Measurements from ENCODE around the gene CDCP2.

The CDCP2 gene

GRCh38 chr1:54152696-54153095, at the start of gene CDCP2:
CDCP2 (minus strand) TSS chr1:54153000; CDS start chr1:54152922, 78 bp downstream.
- no peak for DNase-seq (ENCODE audit: low read depth in 2 of 3, low spot score in 2 of 3)

DNA sequence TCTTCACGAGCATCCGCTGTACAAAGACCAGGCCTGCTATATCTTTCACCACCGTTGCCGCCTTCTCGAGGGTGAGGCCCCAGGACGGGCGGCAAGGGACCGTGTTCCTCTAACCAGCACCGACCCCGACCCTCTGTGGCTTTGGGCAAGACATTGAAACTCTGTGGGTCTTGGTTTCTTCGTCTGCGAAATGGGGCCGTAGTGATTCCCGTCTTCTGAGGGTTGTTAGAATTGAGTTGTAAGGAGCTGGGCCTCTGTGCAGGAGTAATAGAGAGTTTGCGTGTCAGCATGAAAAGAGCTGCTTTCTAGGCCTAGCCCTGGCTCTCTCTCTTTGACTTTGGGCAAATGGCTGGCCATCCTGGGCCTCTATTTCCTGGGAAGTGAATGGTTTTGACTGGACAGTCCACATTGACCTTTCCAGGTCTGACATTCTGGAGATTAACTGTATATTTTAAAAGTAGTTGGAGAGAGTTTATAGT, 47.8 kb upstream of the CDCP2 start:
- no peak for DNase-seq (ENCODE audit: low read depth in 2 of 3, low spot score in 2 of 3)

GRCh38 chr1:54199765-54200518, 47.1 kb upstream of the CDCP2 start, which contains the start of the genes CYB5RL and MRPL37:
CYB5RL (minus strand) TSS chr1:54200030; CDS start chr1:54195616, 4,414 bp downstream.
MRPL37 (plus strand) TSS chr1:54200167; CDS start chr1:54200244, 77 bp downstream.
- peak; percentile 51 to 77 (median 64) for DNase-seq (ENCODE audit: low read depth in 2 of 3, low spot score in 2 of 3)

DNA sequence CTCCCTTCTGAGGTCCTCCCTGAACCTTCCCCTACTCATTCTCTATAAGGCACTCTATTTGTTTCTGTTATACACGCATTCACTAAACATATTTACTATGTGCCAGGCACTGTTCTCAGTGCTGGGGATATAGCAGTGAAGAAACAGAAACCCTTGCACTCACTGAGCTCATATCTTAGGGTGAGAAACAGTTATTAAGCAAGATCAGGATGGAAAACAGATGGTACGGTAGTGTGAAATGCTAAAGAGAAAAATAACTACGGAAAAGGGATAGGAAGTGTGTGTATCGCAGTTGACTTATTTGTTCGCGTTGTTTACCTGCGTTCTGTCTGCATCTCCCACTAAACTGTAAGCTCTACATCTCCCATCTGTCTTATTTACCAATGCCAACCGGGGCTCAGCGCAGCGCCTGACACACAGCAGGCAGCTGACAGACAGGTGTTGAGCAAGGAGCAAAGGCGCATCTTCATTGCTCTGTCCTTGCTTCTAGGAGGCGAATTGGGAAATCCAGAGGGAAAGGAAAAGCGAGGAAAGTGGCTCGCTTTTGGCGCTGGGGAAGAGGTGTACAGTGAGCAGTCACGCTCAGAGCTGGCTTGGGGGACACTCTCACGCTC, 46.5 kb upstream of the CDCP2 start:
- DNase-seq (ENCODE audit: low read depth in 2 of 3, low spot score in 2 of 3) = no peak

DNA sequence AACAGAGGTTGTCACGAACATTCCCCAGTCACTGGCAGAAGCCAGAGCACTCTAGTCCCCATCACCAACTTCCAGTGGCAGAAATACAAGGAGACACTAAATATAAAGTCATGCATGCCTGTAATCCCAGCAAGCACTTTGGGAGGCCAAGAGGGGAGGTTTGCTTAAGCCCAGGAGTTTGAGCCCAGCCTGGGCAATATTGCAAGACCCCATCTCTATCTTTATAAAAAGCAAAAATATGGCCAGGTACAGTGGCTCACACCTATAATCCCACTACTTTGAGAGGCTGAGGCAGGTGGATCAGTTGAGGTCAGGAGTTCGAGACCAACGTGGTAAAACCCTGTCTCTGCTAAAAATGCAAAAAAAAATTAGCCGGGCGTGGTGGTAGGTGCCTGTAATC, 40.7 kb upstream of the CDCP2 start:
- no peak for DNase-seq (ENCODE audit: low read depth in 2 of 3, low spot score in 2 of 3)

GRCh38 chr1:54191525-54191924, 38.7 kb upstream of the CDCP2 start:
- DNase-seq (ENCODE audit: low read depth in 2 of 3, low spot score in 2 of 3) = no peak

DNA sequence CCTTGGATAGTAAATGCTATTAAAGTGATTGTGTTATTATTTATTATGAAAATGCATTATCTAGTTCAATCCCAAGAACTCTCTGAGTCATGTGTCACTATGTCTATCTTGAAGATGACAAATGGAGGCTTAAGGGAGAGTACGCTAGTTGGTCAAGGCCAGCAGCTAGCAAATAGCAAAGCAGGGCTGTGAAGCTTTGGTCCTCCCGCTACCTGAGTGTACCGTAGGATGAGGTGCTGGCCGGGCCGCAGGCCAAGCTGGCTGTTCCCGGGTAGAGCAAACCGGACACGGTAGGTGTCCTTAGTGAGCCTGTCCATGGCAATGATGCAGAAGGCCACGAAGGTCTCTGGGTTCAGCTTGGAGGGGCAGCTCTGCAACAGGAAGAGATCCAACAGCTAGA, 37.7 kb upstream of the CDCP2 start:
- DNase-seq (ENCODE audit: low read depth in 2 of 3, low spot score in 2 of 3) = no peak

DNA sequence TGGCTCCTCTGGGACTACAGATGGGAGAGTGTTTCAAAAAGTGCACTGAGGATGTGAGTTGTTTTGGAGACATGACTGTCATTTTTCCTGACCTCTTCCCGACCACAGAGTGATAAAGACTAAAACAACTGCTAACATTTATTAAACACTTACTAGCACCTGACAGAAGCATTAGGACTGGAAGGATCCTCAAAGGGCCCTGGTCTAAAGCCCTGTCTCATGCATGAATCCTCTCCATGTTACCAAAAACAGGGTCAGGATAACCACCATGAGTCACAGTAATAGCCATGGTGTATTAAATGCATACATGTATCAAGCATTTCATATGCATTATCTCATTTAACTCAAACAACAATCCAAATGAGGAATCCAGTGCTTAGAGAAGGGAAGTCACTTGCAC, 35.5 kb upstream of the CDCP2 start:
- DNase-seq (ENCODE audit: low read depth in 2 of 3, low spot score in 2 of 3) = no peak

GRCh38 chr1:54186056-54186455, 33.3 kb upstream of the CDCP2 start:
- no peak for DNase-seq (ENCODE audit: low read depth in 2 of 3, low spot score in 2 of 3)

- DNase-seq (ENCODE audit: low read depth in 2 of 3, low spot score in 2 of 3) = no peak
These were observed 28.0 kb upstream of the CDCP2 start for GRCh38 chr1:54180701-54181360.

- no peak for DNase-seq (ENCODE audit: low read depth in 2 of 3, low spot score in 2 of 3)
These were observed 25.7 kb upstream of the CDCP2 start for GRCh38 chr1:54178296-54179070.

GRCh38 chr1:54177726-54178125, 24.9 kb upstream of the CDCP2 start:
- no peak for DNase-seq (ENCODE audit: low read depth in 2 of 3, low spot score in 2 of 3)

GRCh38 chr1:54176621-54177327, 24.0 kb upstream of the CDCP2 start:
- no peak for DNase-seq (ENCODE audit: low read depth in 2 of 3, low spot score in 2 of 3)

GRCh38 chr1:54174106-54174505, 21.3 kb upstream of the CDCP2 start:
- DNase-seq (ENCODE audit: low read depth in 2 of 3, low spot score in 2 of 3) = no peak

DNA sequence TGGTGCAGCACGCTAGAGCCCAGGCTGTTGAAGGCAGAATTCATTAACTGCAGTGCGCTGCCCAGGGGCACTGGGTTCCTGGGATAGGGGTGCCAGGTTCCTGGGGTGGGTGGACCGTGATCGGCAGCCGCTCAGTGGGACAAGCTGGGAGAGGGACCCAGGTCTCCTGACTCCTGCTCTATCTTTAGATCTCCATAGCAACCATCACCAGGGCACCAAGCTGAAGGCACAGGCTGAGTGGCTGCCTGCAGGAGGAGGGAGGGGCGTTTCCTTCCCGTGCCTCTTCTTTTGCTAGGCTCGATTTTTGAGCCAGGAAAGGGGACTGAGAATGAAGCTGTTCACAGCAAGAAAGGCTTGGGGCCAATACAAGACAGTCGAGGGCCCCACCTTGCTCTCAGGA, 20.9 kb upstream of the CDCP2 start:
- no peak for DNase-seq (ENCODE audit: low read depth in 2 of 3, low spot score in 2 of 3)

DNA sequence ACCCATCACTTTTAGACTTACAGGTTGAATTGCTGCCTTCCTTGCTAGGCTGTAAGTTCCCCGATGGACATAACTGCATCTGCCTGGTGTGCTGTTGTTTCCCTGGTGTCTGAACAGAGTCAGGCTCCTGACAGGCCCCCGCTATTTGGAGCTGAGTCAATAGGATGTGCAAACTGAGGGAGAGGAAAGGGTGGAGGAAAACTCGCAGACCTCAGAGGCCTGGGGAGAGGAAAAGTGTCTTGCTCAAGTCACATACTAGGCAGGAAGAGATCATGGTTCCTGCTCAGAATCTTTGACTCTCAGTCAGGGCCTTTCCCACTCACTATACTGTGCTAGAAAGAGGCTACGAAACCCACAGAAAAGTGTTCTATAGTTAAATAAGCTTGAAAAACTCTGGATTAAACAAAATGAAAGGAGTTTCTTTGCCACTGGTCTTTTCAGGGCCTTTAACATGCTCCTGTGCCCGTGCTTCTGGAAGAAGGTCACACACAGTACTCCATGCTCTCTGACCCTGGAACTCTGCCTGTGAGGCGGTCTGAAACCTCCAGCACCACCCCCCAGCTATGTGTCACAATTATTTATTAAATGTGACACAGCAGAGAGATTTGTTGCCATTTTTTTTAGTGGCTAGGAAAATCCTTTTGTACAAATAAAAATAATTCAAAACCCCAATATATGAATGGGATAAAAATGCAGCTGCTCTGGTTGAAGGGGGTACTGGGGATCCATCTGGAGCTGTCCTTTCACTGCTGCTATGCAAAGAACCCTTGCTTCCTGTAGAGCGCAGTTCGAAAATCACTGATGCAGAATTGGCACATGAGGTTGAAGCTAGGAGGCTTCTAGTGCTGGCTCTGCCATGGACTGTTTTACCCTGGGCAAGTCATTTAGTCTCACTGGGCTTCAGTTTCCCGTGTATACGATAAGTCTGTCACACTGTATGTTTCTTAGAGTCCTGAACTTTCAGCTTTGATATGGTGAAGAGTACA, 20.1 kb upstream of the CDCP2 start:
- no peak for DNase-seq (ENCODE audit: low read depth in 2 of 3, low spot score in 2 of 3)

DNA sequence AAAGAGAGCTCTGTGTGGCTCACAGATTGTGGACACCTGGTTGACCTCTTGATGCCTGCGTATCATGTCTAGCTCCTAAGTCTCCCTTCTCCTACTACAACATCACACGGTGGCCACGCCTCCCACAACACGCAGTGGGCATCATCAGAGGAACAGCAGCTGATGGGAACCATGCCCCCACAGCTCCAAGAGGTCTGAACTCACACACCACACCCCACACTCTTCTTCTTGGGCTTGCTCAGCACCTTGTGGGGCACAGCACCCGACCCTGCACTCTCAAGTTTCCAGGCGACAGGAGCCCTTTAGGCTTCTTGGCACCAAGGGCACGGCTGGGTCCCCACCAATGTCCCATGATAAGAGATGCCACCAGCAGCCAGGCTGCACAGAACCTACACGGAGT, 18.8 kb upstream of the CDCP2 start:
- DNase-seq (ENCODE audit: low read depth in 2 of 3, low spot score in 2 of 3) = no peak

- DNase-seq (ENCODE audit: low read depth in 2 of 3, low spot score in 2 of 3) = no peak
These were observed 18.2 kb upstream of the CDCP2 start for GRCh38 chr1:54171016-54171415.

- DNase-seq (ENCODE audit: low read depth in 2 of 3, low spot score in 2 of 3) = no peak
These were observed 16.3 kb upstream of the CDCP2 start for GRCh38 chr1:54169068-54169467.
